HCT116 (cell line): ENCODE measurements around the gene ARAP1. TPM values are rescaled to one million over a fixed set of nuclear protein-coding genes. Genes with fewer than 3 reads are reported as not detected.

ENCODE experiments used
- ATAC-seq: fragments of 200-7000 bp; cut with Tn5 transposase; 2 replicates; pipeline ENCODE4 v1.9.1; 2020; ENCODE audit warnings: mild to moderate bottlenecking, moderate library complexity
- BruUV-seq: library from RNA; stranded (reverse); fragments of 400-500 nt; replicated peaks from 2 replicates; lab custom pipeline; 2021; lab: Mats Ljungman, UMichigan
- CTCF ChIA-PET: fragments of 300-600 bp; sonication (Branson Sonifier 250); formaldehyde crosslinking; loops from one replicate; lab custom pipeline; 2021; ENCODE audit warnings: antibody characterized with exemption; lab: Charles Lee
- POLR2A ChIA-PET: fragments of 300-600, 350-600 bp; sonication (Branson Sonifier 250); formaldehyde crosslinking; loops from one replicate; lab custom pipeline; 2021; ENCODE audit warnings: antibody characterized with exemption; lab: Charles Lee
- RAD21 ChIA-PET, 2 experiments: fragments of 300-600 bp; sonication (Branson Sonifier 250); formaldehyde crosslinking; loops; one replicate each; lab custom pipeline; 2023; ENCODE audit warnings: low total read pairs in 2 of 2; ENCODE audit not compliant: uncharacterized antibody in 2 of 2, unreplicated experiment in 2 of 2, low non-redundant PET in 1 of 2; lab: Charles Lee
- DNase-seq: peaks from one replicate; pipeline ENCODE4 v3.0.0-alpha.2; 2010; ENCODE audit warnings: low read depth, low spot score
- H2AFZ ChIP-seq: fragments of 200-600 bp; shearing (Covaris generic), sonication (generic); 2 replicates; pipeline ENCODE4 v1.6.1; 2017; ENCODE audit warnings: low read depth, mixed run types, mixed read lengths, antibody characterized with exemption, low read length; ENCODE audit not compliant: poor library complexity, severe bottlenecking
- H3K27ac ChIP-seq: 2 replicates; pipeline ENCODE4 v1.5.1; 2012; ENCODE audit warnings: low read depth, low read length
- H3K27me3 ChIP-seq: fragments of 200-600 bp; sonication (generic); 2 replicates; pipeline ENCODE4 v1.6.1; 2016; ENCODE audit warnings: mixed run types, low read length, mixed read lengths; ENCODE audit not compliant: insufficient read depth
- H3K36me3 ChIP-seq, 2 experiments: fragments of 200-500 bp in 1 of 2; fragments of 200-600 bp in 1 of 2; sonication (Bioruptor generic) in 1 of 2; sonication (generic) in 1 of 2; 2 replicates each; pipeline versions ENCODE4 v1.5.1 to v1.6.1; 2014 to 2016; ENCODE audit warnings: low read length in 2 of 2, inconsistent platforms in 1 of 2, mixed read lengths in 1 of 2, mixed run types in 1 of 2; ENCODE audit not compliant: insufficient read depth in 2 of 2, control insufficient read depth in 1 of 2
- H3K4me1 ChIP-seq, 2 experiments: fragments of 200-600 bp in 1 of 2; sonication (generic) in 1 of 2; 2 replicates each; pipeline versions ENCODE4 v1.5.1 to v1.6.1; 2012 to 2017; ENCODE audit warnings: low read length in 2 of 2, inconsistent platforms in 1 of 2, mild to moderate bottlenecking in 1 of 2, mixed read lengths in 1 of 2, mixed run types in 1 of 2, moderate library complexity in 1 of 2; ENCODE audit not compliant: insufficient read depth in 2 of 2, control insufficient read depth in 1 of 2
- H3K4me2 ChIP-seq: fragments of 200-600 bp; sonication (generic); 2 replicates; pipeline ENCODE4 v1.6.1; 2017; ENCODE audit warnings: mixed run types, low read length, mixed read lengths
- H3K4me3 ChIP-seq, 2 experiments: fragments of 200-600 bp in 1 of 2; sonication (generic) in 1 of 2; replicated peaks in 1 of 2; 2 replicates each; pipeline ENCODE4 v1.5.1; 2011 to 2016; ENCODE audit warnings: low read length in 2 of 2, control low read depth in 1 of 2, low read depth in 1 of 2, mild to moderate bottlenecking in 1 of 2, mixed read lengths in 1 of 2, mixed run types in 1 of 2
- H3K79me2 ChIP-seq: fragments of 200-600 bp; sonication (generic); 2 replicates; pipeline ENCODE4 v1.6.1; 2017; ENCODE audit warnings: mild to moderate bottlenecking, mixed run types, low read length, moderate library complexity, mixed read lengths; ENCODE audit not compliant: insufficient read depth
- H3K9ac ChIP-seq: fragments of 200-600 bp; sonication (generic); 2 replicates; pipeline ENCODE4 v1.6.1; 2016; ENCODE audit warnings: low read length, mixed read lengths
- H3K9me2 ChIP-seq: fragments of 200-600 bp; sonication (generic), shearing (Covaris generic); 2 replicates; pipeline ENCODE4 v1.6.1; 2017; ENCODE audit warnings: mixed run types, mild to moderate bottlenecking, moderate library complexity; ENCODE audit not compliant: insufficient read depth
- H3K9me3 ChIP-seq, 2 experiments: fragments of 200-500 bp in 1 of 2; fragments of 200-600 bp in 1 of 2; sonication (Bioruptor generic) in 1 of 2; sonication (generic) in 1 of 2; 2 replicates each; pipeline ENCODE4 v1.6.1; 2014 to 2017; ENCODE audit warnings: low read length in 2 of 2, mixed read lengths in 2 of 2, inconsistent platforms in 1 of 2, low read depth in 1 of 2, mild to moderate bottlenecking in 1 of 2, mixed run types in 1 of 2, moderate library complexity in 1 of 2; ENCODE audit not compliant: control insufficient read depth in 1 of 2, insufficient read depth in 1 of 2
- H4K20me1 ChIP-seq: fragments of 200-600 bp; sonication (generic), shearing (Covaris generic); 2 replicates; pipeline ENCODE4 v1.6.1; 2017; ENCODE audit warnings: mixed run types, mild to moderate bottlenecking, moderate library complexity; ENCODE audit not compliant: insufficient read depth
- CBX3 ChIP-seq: IDR thresholded peaks from 2 replicates; pipeline ENCODE4 v1.6.1; 2012; ENCODE audit warnings: low read depth
- EGR1 ChIP-seq: IDR thresholded peaks from 2 replicates; pipeline ENCODE4 v1.6.1; 2012; ENCODE audit warnings: low read depth
- EZH2 ChIP-seq: fragments of 200-600 bp; sonication (generic); IDR thresholded peaks from 2 replicates; pipeline ENCODE4 v1.6.1; 2017; ENCODE audit warnings: antibody characterized with exemption, mixed run types
- EZH2phosphoT487 ChIP-seq: fragments of 200-600 bp; IDR thresholded peaks from 2 replicates; pipeline ENCODE4 v1.6.1; 2018; ENCODE audit warnings: antibody characterized with exemption, borderline replicate concordance
- JUND ChIP-seq: IDR thresholded peaks from 2 replicates; pipeline ENCODE4 v1.6.1; 2012
- POLR2AphosphoS5 ChIP-seq: IDR thresholded peaks from 2 replicates; pipeline ENCODE4 v1.6.1; 2011; ENCODE audit warnings: mild to moderate bottlenecking, low read depth, low read length, moderate library complexity
- RAD21 ChIP-seq: IDR thresholded peaks from 2 replicates; pipeline ENCODE4 v1.6.1; 2012; ENCODE audit warnings: low read depth, mild to moderate bottlenecking
- SIN3A ChIP-seq: IDR thresholded peaks from 2 replicates; pipeline ENCODE4 v1.6.1; 2012; ENCODE audit warnings: low read depth
- SP1 ChIP-seq: IDR thresholded peaks from 2 replicates; pipeline ENCODE4 v1.6.1; 2012; ENCODE audit warnings: low read depth
- SRF ChIP-seq: IDR thresholded peaks from 2 replicates; pipeline ENCODE4 v1.6.1; 2012; ENCODE audit warnings: low read depth
- YY1 ChIP-seq: IDR thresholded peaks from 2 replicates; pipeline ENCODE4 v1.6.1; 2011; ENCODE audit warnings: low read length, low read depth, moderate library complexity, mild to moderate bottlenecking; ENCODE audit not compliant: insufficient replicate concordance; ENCODE audit errors: extremely low read depth
- ZFX ChIP-seq: fragments of 450-650 bp; IDR thresholded peaks from 2 replicates; pipeline ENCODE4 v1.6.1; 2017
- intact Hi-C: fragments of 100-400 bp; cut with micrococcal nuclease; formaldehyde crosslinking; loops from 2 replicates; pipeline ENCODE4 v1.10.0; 2022
- total RNA-seq: library from RNA; stranded (reverse); gene quantifications from one replicate; pipeline ENCODE4 v1.2.1, GENCODE V29; 2021; ENCODE audit not compliant: unreplicated experiment
- TF ChIP-seq, protein P1 (sequence below): IDR thresholded peaks from 2 replicates; pipeline ENCODE4 v1.6.1; 2012; ENCODE audit warnings: low read depth
- TF ChIP-seq, protein P2 (sequence below), 3 experiments: fragments of 200-600 bp in 1 of 3; sonication (generic) in 1 of 3; IDR thresholded peaks in 2 of 3; conservative IDR thresholded peaks in 1 of 3; 2 replicates each; pipeline ENCODE4 v1.5.1; 2012 to 2017; ENCODE audit warnings: low read depth in 2 of 3, low read length in 2 of 3, antibody characterized with exemption in 1 of 3, borderline replicate concordance in 1 of 3, control low read depth in 1 of 3, mild to moderate bottlenecking in 1 of 3, mixed read lengths in 1 of 3, mixed run types in 1 of 3, moderate library complexity in 1 of 3; ENCODE audit not compliant: insufficient read depth in 1 of 3
- TF ChIP-seq, protein P3 (sequence below): IDR thresholded peaks from 2 replicates; pipeline ENCODE4 v1.6.1; 2011; ENCODE audit warnings: mild to moderate bottlenecking, low read length, moderate library complexity; ENCODE audit not compliant: insufficient replicate concordance; ENCODE audit errors: extremely low read depth

Gene ARAP1
- total RNA-seq, 1 experiment from 2014 or later, result 57.4 TPM

DNA sequence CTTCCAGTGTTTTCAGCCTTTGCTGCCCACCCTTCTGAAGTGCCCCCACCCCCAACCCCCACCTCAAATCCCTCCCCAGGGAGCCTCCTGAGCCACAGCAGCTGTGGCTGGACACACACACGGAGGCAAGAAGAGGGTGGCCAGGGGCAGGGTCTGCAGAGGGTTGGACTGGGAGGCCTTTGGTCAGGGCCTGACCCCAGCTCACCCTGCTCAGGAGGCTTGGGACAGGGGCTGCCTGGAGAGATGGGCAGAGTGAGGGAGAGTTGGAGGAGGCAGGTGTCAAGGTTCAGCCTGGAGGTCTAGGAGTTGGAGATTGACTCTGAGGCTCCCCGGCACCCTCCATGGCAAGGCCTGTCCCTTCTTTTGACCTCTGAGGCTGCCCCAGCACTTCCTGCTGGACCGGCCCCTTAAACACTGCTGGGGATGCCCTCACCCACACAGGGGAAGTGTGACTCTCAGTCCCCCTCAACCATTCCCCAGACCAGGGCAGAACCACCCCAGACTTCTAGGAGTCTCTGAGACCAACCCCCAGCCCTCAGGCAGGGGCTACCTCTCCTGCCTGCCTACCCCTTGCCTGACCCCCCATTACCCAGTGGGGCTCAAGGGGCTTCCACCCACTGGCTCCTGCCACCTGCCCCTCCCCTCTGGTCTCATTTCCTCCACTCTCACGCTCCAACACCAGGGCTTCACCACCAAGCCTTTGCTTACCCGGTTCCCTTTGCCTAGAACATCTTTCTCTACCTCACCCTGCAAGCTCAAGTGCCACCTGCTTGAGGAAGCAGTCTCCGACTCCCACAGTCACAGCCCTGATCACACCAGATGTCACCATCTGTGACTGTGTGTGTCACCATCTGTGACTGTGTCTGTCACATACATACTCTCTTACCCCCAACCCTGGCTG, 8.6 kb downstream of the ARAP1 start:
- ChIA-PET POLR2A (no interaction called here), RAD21 (no interaction called here), CTCF (no interaction called here)
- no peaks in the 10 kb centered on the region for H3K36me3 ChIP-seq
- BruUV-seq, result no TSS peak
- intact Hi-C loops, result no loop called here
- H3K79me2 ChIP-seq, result peaks cover 5% of the 10 kb centered on the region; the same call in 1 of the 2 replicates
- no peak overlapping the region for H3K4me3 ChIP-seq
- ATAC-seq (no peak), DNase-seq (no peak)
- no peak overlapping the region for H3K4me2 ChIP-seq
- no peaks in the 10 kb centered on the region for H3K9me2 ChIP-seq
- H3K9me3 ChIP-seq, result no peaks in the 10 kb centered on the region
- TF ChIP-seq SP1 (no peak), YY1 (no peak), ZFX (no peak), EZH2phosphoT487 (no peak), POLR2AphosphoS5 (no peak), RAD21 (no peak), JUND (no peak), EGR1 (no peak), CBX3 (no peak), SRF (no peak), SIN3A (no peak), EZH2 (no peak)
- TF ChIP-seq, protein P1, sequence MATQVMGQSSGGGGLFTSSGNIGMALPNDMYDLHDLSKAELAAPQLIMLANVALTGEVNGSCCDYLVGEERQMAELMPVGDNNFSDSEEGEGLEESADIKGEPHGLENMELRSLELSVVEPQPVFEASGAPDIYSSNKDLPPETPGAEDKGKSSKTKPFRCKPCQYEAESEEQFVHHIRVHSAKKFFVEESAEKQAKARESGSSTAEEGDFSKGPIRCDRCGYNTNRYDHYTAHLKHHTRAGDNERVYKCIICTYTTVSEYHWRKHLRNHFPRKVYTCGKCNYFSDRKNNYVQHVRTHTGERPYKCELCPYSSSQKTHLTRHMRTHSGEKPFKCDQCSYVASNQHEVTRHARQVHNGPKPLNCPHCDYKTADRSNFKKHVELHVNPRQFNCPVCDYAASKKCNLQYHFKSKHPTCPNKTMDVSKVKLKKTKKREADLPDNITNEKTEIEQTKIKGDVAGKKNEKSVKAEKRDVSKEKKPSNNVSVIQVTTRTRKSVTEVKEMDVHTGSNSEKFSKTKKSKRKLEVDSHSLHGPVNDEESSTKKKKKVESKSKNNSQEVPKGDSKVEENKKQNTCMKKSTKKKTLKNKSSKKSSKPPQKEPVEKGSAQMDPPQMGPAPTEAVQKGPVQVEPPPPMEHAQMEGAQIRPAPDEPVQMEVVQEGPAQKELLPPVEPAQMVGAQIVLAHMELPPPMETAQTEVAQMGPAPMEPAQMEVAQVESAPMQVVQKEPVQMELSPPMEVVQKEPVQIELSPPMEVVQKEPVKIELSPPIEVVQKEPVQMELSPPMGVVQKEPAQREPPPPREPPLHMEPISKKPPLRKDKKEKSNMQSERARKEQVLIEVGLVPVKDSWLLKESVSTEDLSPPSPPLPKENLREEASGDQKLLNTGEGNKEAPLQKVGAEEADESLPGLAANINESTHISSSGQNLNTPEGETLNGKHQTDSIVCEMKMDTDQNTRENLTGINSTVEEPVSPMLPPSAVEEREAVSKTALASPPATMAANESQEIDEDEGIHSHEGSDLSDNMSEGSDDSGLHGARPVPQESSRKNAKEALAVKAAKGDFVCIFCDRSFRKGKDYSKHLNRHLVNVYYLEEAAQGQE, result no peak
- TF ChIP-seq, protein P2, sequence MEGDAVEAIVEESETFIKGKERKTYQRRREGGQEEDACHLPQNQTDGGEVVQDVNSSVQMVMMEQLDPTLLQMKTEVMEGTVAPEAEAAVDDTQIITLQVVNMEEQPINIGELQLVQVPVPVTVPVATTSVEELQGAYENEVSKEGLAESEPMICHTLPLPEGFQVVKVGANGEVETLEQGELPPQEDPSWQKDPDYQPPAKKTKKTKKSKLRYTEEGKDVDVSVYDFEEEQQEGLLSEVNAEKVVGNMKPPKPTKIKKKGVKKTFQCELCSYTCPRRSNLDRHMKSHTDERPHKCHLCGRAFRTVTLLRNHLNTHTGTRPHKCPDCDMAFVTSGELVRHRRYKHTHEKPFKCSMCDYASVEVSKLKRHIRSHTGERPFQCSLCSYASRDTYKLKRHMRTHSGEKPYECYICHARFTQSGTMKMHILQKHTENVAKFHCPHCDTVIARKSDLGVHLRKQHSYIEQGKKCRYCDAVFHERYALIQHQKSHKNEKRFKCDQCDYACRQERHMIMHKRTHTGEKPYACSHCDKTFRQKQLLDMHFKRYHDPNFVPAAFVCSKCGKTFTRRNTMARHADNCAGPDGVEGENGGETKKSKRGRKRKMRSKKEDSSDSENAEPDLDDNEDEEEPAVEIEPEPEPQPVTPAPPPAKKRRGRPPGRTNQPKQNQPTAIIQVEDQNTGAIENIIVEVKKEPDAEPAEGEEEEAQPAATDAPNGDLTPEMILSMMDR (IDR thresholded peaks at IDR 0.05 in 2 of 3, conservative IDR thresholded peaks at IDR 0.05 in 1 of 3; ENCODE audit: borderline replicate concordance in 1 of 3, insufficient read depth in 1 of 3, low read depth in 2 of 3, low read length in 2 of 3), result no peak
- TF ChIP-seq, protein P3, sequence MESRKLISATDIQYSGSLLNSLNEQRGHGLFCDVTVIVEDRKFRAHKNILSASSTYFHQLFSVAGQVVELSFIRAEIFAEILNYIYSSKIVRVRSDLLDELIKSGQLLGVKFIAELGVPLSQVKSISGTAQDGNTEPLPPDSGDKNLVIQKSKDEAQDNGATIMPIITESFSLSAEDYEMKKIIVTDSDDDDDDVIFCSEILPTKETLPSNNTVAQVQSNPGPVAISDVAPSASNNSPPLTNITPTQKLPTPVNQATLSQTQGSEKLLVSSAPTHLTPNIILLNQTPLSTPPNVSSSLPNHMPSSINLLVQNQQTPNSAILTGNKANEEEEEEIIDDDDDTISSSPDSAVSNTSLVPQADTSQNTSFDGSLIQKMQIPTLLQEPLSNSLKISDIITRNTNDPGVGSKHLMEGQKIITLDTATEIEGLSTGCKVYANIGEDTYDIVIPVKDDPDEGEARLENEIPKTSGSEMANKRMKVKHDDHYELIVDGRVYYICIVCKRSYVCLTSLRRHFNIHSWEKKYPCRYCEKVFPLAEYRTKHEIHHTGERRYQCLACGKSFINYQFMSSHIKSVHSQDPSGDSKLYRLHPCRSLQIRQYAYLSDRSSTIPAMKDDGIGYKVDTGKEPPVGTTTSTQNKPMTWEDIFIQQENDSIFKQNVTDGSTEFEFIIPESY, result no peak
- H2AFZ ChIP-seq, result no peak overlapping the region
- H3K9ac ChIP-seq, result no peak overlapping the region
- no peaks in the 10 kb centered on the region for H3K27me3 ChIP-seq
- peaks cover 9 to 41% of the 10 kb centered on the region in 2 experiments for H3K4me1 ChIP-seq
- H3K27ac ChIP-seq, result no peak overlapping the region
- H4K20me1 ChIP-seq, result no peaks in the 10 kb centered on the region
